Endothelial cell (in vitro differentiated cells): ENCODE data around the gene CEP250. TPM values are rescaled to one million over a fixed set of nuclear protein-coding genes. Genes with fewer than 3 reads are reported as not detected.
"Not testable (repeated sequence)": the region's sequence is repeated elsewhere in the genome, so short reads cannot be mapped to it uniquely, and the experiment has no call there.

Experiments used
- DNase-seq: peaks from one replicate; pipeline ENCODE4 v3.0.0; 2021; ENCODE audit warnings: low spot score
- H3K27ac Mint-ChIP-seq: one replicate; pipeline ENCODE4 v1.8.0; 2021; ENCODE audit warnings: mixed read lengths, inconsistent platforms; ENCODE audit not compliant: unreplicated experiment
- H3K27me3 Mint-ChIP-seq: one replicate; pipeline ENCODE4 v1.8.0; 2021; ENCODE audit warnings: mild to moderate bottlenecking, moderate library complexity, mixed read lengths, inconsistent platforms; ENCODE audit not compliant: unreplicated experiment
- H3K36me3 Mint-ChIP-seq: one replicate; pipeline ENCODE4 v1.8.0; 2021; ENCODE audit warnings: mild to moderate bottlenecking, low read depth, mixed read lengths, inconsistent platforms; ENCODE audit not compliant: unreplicated experiment
- H3K4me1 Mint-ChIP-seq: one replicate; pipeline ENCODE4 v1.8.0; 2021; ENCODE audit warnings: mild to moderate bottlenecking, mixed read lengths, inconsistent platforms; ENCODE audit not compliant: unreplicated experiment
- H3K4me3 Mint-ChIP-seq: one replicate; pipeline ENCODE4 v1.8.0; 2021; ENCODE audit warnings: mild to moderate bottlenecking, mixed read lengths, inconsistent platforms; ENCODE audit not compliant: unreplicated experiment
- H3K9me3 Mint-ChIP-seq: one replicate; pipeline ENCODE4 v1.8.0; 2021; ENCODE audit warnings: mixed read lengths, inconsistent platforms; ENCODE audit not compliant: unreplicated experiment
- total RNA-seq: library from RNA; stranded (reverse); fragmentation: NEBNext Ultra II Directional; extraction: Animal tissue kit (Norgen Biotek cat#: 25700); gene quantifications from one replicate; pipeline ENCODE4 v1.2.1, GENCODE V29; 2021; ENCODE audit not compliant: unreplicated experiment
- TF ChIP-seq, protein P1 (sequence below): fragments of 200-600 bp; sonication (generic); IDR thresholded peaks from one replicate; pipeline ENCODE4 v1.5.0; 2021; ENCODE audit warnings: antibody characterized with exemption; ENCODE audit not compliant: unreplicated experiment

CEP250 gene
- total RNA-seq, 1 donor from 2014 or later = 30.7 TPM

DNA sequence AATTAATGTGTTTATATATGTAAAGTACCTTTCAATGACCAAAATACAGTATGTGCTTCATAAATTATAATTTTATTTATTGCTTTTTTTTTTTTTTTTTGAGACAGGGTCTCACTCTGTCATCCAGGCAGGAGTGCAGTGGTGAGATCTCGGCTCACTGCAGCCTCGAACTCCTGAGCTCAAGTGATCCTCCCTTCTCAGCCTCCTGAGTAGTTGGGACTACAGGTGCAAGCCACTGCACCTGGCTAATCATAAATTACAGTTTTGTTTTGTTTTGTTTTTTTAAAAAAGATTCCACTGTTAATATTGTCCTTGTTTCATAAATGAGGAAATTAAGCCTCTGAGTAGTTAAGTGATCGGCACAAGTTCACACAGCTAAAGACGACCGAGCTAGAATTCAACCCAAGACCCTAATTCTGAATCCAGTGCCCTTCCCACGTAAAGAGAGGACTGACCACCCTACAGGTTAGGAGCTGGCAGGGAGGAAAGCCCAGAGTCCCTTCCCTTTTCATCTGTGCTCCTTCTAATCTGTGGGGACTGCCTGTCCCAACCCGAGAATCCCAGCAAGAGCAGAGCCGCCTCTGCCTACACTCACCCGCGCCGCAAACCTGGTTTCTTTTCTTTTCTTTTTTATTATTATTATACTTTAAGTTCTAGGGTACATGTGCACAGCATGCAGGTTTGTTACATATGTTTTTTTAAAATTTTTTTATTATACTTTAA lies 8.9 kb upstream of the CEP250 start:
- no peak for DNase-seq
- no peaks in the 10 kb centered on the region for H3K36me3 Mint-ChIP-seq
- H3K27me3 Mint-ChIP-seq = peaks cover 3% of the 10 kb centered on the region
- H3K4me3 Mint-ChIP-seq = peak overlapping the region; percentile 65
- H3K4me1 Mint-ChIP-seq = no peaks in the 10 kb centered on the region
- TF ChIP-seq, protein P1, sequence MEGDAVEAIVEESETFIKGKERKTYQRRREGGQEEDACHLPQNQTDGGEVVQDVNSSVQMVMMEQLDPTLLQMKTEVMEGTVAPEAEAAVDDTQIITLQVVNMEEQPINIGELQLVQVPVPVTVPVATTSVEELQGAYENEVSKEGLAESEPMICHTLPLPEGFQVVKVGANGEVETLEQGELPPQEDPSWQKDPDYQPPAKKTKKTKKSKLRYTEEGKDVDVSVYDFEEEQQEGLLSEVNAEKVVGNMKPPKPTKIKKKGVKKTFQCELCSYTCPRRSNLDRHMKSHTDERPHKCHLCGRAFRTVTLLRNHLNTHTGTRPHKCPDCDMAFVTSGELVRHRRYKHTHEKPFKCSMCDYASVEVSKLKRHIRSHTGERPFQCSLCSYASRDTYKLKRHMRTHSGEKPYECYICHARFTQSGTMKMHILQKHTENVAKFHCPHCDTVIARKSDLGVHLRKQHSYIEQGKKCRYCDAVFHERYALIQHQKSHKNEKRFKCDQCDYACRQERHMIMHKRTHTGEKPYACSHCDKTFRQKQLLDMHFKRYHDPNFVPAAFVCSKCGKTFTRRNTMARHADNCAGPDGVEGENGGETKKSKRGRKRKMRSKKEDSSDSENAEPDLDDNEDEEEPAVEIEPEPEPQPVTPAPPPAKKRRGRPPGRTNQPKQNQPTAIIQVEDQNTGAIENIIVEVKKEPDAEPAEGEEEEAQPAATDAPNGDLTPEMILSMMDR = no peak
- no peak overlapping the region for H3K27ac Mint-ChIP-seq
- no peaks in the 10 kb centered on the region for H3K9me3 Mint-ChIP-seq

DNA sequence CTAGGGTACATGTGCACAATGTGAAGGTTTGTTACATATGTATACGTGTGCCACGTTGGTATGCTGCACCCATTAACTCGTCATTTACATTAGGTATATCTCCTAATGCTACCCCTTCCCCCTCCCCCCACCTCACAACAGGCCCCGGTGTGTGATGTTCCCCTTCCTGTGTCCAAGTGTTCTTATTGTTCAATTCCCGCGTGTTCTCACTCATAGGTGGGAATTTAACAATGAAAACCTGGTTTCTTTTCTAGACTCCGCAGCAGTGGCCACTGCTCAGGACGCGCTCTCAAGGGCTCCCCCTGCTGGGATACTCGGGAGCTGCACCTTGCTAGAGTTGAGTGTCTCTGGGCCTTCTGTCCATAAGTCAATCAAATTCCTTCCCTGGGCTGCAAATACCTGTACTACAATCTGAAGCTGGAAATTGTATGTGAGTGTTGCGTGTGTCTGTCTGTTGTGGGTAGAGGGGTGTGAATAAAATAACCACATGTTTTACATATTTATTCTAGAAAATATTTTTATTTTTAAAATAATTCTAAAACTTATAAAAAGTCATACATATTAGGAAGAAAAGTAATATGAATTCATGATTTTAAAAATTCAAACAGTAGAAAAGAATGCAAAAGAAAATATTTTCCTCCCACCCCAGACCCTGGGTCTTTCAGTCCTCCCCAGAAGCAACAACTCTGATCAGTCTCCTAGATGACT lies 8.2 kb upstream of the CEP250 start:
- no peaks in the 10 kb centered on the region for H3K9me3 Mint-ChIP-seq
- peaks cover 3% of the 10 kb centered on the region for H3K27me3 Mint-ChIP-seq
- no peak overlapping the region for H3K4me3 Mint-ChIP-seq
- H3K36me3 Mint-ChIP-seq = no peaks in the 10 kb centered on the region
- H3K27ac Mint-ChIP-seq = peak overlapping the region; percentile 25
- DNase-seq = peak; percentile 99
- H3K4me1 Mint-ChIP-seq = no peaks in the 10 kb centered on the region
- TF ChIP-seq, protein P1 = peak; percentile 92

DNA sequence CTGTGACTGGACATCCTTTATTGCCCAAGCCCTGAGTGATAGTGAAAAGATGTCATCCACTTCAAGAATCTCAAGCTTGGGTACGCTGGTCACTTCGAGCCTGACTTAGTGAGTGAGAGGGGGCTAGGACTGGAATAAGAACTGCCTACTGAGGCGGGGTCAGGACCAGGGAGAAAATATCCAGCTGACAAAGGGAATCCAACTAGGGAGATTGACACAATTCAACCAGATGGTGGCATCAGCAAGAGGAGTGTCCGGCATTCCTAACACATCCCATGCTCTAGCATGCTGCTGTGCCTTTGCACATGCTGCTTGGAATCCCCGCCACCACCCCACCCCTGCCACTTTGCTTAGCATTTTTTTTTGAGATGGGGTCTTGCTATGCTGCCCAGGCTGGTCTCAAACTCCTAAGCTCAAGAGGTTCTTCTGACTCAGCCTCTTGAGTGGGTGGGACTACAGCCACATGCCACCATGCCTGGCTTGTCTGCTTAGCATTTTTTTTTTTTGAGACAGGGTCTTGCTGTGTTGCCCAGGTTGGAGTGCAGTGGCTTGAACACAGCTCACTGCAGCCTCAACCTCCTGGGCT lies 6.5 kb upstream of the CEP250 start:
- no peak for DNase-seq
- TF ChIP-seq, protein P1 = no peak
- H3K4me3 Mint-ChIP-seq = no peak overlapping the region
- no peak overlapping the region for H3K27ac Mint-ChIP-seq
- no peaks in the 10 kb centered on the region for H3K9me3 Mint-ChIP-seq
- H3K36me3 Mint-ChIP-seq = no peaks in the 10 kb centered on the region
- peaks cover 7% of the 10 kb centered on the region for H3K27me3 Mint-ChIP-seq
- no peaks in the 10 kb centered on the region for H3K4me1 Mint-ChIP-seq

DNA sequence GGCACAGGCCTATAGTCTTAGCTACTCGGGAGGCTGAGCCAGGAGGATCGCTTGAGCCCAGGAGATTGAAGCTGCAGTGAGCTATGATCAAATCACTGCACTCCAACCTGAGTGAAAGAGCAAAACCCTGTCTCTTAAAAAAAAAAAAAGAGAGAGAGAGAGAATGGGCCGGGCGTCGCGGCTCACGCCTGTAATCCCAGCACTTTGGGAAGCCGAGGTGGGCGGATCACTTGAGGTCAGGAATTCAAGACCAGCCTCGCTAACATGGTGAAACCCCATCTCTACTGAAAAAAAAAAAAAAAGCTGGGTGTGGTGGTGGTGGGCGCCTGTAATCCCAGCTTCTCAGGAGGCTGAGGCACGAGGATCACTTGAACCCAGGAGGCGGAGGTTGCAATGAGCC lies 5.5 kb upstream of the CEP250 start:
- not testable (repeated sequence) for H3K36me3 Mint-ChIP-seq, H3K4me1 Mint-ChIP-seq, DNase-seq, H3K27ac Mint-ChIP-seq, H3K4me3 Mint-ChIP-seq, H3K9me3 Mint-ChIP-seq
- H3K27me3 Mint-ChIP-seq = peaks cover 15% of the 10 kb centered on the region

DNA sequence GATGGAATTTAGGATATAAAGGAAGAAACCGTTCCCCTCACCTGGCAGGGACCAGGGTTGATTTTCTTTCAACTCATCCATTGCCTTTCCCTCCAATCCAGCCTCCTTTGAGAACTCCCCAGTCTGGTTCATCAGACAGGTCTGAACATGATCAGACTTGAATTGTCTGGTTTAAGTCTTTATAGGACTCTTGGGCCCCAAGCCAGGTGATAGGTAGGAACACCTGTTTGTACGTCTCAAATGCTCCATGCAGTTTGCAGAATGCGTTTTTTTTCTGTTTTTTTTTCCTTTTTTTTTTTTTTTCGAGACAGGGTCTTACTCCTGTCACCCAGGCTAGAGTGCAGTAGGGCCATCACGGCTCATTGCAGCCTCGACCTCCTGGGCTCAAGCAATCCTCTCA lies 4.1 kb upstream of the CEP250 start:
- Mint-ChIP-seq H3K4me1 (peaks cover 3% of the 10 kb centered on the region), H3K36me3 (no peaks in the 10 kb centered on the region), H3K9me3 (no peaks in the 10 kb centered on the region), H3K27ac (no peak overlapping the region), H3K27me3 (peaks cover 15% of the 10 kb centered on the region), H3K4me3 (no peak overlapping the region)
- no peak for DNase-seq
- TF ChIP-seq, protein P1 = no peak
